Measurements from ENCODE around the gene TEDC1. TPM values are rescaled to one million over a fixed set of nuclear protein-coding genes. Genes with fewer than 3 reads are reported as not detected.

Gene TEDC1
- total RNA-seq, 3 donors from 2014 or later (not counting 1 experiment from before 2014, with no cell fraction given): 70.0 to 233 (median 112) TPM

- H3K27ac ChIP-seq (ENCODE audit: low read length): no peak overlapping the region
- Mint-ChIP-seq H3K4me3 (no peak overlapping the region), H3K27me3 (ENCODE audit: low read depth in 2 of 2) (peaks cover 0 to 6% of the 10 kb centered on the region in 2 donors), H3K4me1 (peaks cover 12 to 54% of the 10 kb centered on the region in 2 donors), H3K9me3 (no peaks in the 10 kb centered on the region), H3K36me3 (no peaks in the 10 kb centered on the region), H3K27ac (peak overlapping the region in 1 of 2 donors; percentile 100)
- H3K27me3 ChIP-seq (ENCODE audit: control insufficient read depth, insufficient read depth, low read length): peaks cover 23% of the 10 kb centered on the region
- ATAC-seq (no peak), DNase-seq (peak in 1 of 2 donors; percentile 67)
- no peaks in the 10 kb centered on the region for H3K9me3 ChIP-seq (ENCODE audit: control insufficient read depth, insufficient read depth, low read length)
- H3K36me3 ChIP-seq (ENCODE audit: control insufficient read depth, insufficient read depth, low read length): no peaks in the 10 kb centered on the region
- no peak overlapping the region for H3K4me3 ChIP-seq (ENCODE audit: low read length)
- intact Hi-C loops (cut with micrococcal nuclease): no loop called here
- H3K4me1 ChIP-seq (ENCODE audit: control insufficient read depth, insufficient read depth, low read length): peaks cover 81% of the 10 kb centered on the region
- 48% methylated on average over 80 of the region's 81 CpGs for WGBS (ENCODE audit: insufficient coverage)
- TF ChIP-seq, protein P1, sequence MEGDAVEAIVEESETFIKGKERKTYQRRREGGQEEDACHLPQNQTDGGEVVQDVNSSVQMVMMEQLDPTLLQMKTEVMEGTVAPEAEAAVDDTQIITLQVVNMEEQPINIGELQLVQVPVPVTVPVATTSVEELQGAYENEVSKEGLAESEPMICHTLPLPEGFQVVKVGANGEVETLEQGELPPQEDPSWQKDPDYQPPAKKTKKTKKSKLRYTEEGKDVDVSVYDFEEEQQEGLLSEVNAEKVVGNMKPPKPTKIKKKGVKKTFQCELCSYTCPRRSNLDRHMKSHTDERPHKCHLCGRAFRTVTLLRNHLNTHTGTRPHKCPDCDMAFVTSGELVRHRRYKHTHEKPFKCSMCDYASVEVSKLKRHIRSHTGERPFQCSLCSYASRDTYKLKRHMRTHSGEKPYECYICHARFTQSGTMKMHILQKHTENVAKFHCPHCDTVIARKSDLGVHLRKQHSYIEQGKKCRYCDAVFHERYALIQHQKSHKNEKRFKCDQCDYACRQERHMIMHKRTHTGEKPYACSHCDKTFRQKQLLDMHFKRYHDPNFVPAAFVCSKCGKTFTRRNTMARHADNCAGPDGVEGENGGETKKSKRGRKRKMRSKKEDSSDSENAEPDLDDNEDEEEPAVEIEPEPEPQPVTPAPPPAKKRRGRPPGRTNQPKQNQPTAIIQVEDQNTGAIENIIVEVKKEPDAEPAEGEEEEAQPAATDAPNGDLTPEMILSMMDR (IDR thresholded peaks at IDR 0.05): no peak
Observed at GRCh38 chr14:105478398-105479251, 12.4 kb upstream of the TEDC1 start.

DNA sequence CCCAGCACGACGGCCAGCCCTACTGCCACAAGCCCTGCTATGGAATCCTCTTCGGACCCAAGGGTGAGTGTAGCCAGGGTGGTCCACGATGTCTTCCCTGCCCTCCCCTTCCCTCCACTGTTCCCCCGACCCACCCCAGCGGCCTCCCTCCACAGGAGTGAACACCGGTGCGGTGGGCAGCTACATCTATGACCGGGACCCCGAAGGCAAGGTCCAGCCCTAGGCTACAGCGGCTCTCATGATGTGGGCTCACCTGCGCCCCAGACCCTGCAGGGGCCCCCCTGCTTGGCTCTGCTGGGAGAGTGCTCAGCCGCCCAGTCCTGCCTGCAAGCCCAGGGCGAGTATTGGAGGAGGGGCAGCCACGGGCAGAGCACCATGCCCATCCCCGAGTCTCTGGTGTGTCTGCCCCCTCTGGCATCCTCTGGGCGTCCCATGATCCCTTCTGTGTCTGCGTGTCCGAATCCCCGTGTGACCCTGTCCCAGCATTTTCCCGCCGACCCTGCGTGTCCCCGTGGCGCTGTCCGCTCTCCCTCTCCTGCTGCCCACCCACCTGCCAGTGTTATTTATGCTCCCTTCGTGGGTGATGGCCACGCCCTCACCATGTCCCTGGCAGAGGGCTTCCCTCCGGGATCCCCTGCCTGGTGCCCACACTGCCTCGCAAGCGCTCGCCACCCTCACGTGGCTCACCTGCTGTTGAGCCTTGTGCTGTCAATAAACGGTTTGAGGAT lies 11.5 kb upstream of the TEDC1 start:
- Histone ChIP-seq H3K4me3 (ENCODE audit: low read length) (no peak overlapping the region), H3K27me3 (ENCODE audit: control insufficient read depth, insufficient read depth, low read length) (peaks cover 20% of the 10 kb centered on the region), H3K27ac (ENCODE audit: low read length) (no peak overlapping the region), H3K36me3 (ENCODE audit: control insufficient read depth, insufficient read depth, low read length) (no peaks in the 10 kb centered on the region), H3K4me1 (ENCODE audit: control insufficient read depth, insufficient read depth, low read length) (peaks cover 86% of the 10 kb centered on the region), H3K9me3 (ENCODE audit: control insufficient read depth, insufficient read depth, low read length) (no peaks in the 10 kb centered on the region)
- Mint-ChIP-seq H3K27ac (peak overlapping the region; percentile 95 to 100), H3K36me3 (no peaks in the 10 kb centered on the region), H3K4me3 (peak overlapping the region; percentile 49), H3K27me3 (ENCODE audit: low read depth in 2 of 2) (peaks cover 0 to 3% of the 10 kb centered on the region in 2 donors), H3K9me3 (no peaks in the 10 kb centered on the region), H3K4me1 (peaks cover 12 to 56% of the 10 kb centered on the region in 2 donors)
- TF ChIP-seq, protein P1 (IDR thresholded peaks at IDR 0.05): no peak
- intact Hi-C loops (cut with micrococcal nuclease): no loop called here
- ATAC-seq (no peak), DNase-seq (peak in 1 of 2 donors; percentile 60)
- WGBS (ENCODE audit: insufficient coverage): 44% methylated on average over 34 of the region's 34 CpGs

GRCh38 chr14:105480199-105480746 lies 10.8 kb upstream of the TEDC1 start:
- Histone ChIP-seq H3K27ac (ENCODE audit: low read length) (no peak overlapping the region), H3K9me3 (ENCODE audit: control insufficient read depth, insufficient read depth, low read length) (no peaks in the 10 kb centered on the region), H3K27me3 (ENCODE audit: control insufficient read depth, insufficient read depth, low read length) (peaks cover 18% of the 10 kb centered on the region), H3K4me3 (ENCODE audit: low read length) (no peak overlapping the region), H3K36me3 (ENCODE audit: control insufficient read depth, insufficient read depth, low read length) (no peaks in the 10 kb centered on the region), H3K4me1 (ENCODE audit: control insufficient read depth, insufficient read depth, low read length) (peaks cover 88% of the 10 kb centered on the region)
- no peaks in the 10 kb centered on the region for H3K36me3 Mint-ChIP-seq
- no peak for DNase-seq
- intact Hi-C loops (cut with micrococcal nuclease): no loop called here
- no peaks in the 10 kb centered on the region for H3K9me3 Mint-ChIP-seq
- H3K4me3 Mint-ChIP-seq: peak overlapping the region; percentile 6
- ATAC-seq: no peak
- peaks cover 0 to 3% of the 10 kb centered on the region in 2 donors for H3K27me3 Mint-ChIP-seq (ENCODE audit: low read depth in 2 of 2)
- H3K4me1 Mint-ChIP-seq: peaks cover 12 to 63% of the 10 kb centered on the region in 2 donors
- 55% methylated on average over 15 of the region's 15 CpGs for WGBS (ENCODE audit: insufficient coverage)
- TF ChIP-seq, protein P1 (IDR thresholded peaks at IDR 0.05): no peak
- peak overlapping the region; percentile 95 to 100 for H3K27ac Mint-ChIP-seq

Data from natural killer cell (primary cell).